Measurements from ENCODE around the gene CFAP126. TPM values are rescaled to one million over a fixed set of nuclear protein-coding genes. Genes with fewer than 3 reads are reported as not detected.

Gene CFAP126
- total and polyA plus RNA-seq, 2 of the 8 experiments (the other 6 are each of a cell fraction or from before 2014, with no cell fraction given) = not detected

- TF ChIP-seq ATF2 (IDR thresholded peaks at IDR 0.05; ENCODE audit: low read length) (peak; percentile 76), USF2 (IDR thresholded peaks at IDR 0.05; ENCODE audit: low read length) (no peak), RBBP5 (IDR thresholded peaks at IDR 0.05; ENCODE audit: borderline replicate concordance, low read depth, low read length) (peak; percentile 100), EZH2 (IDR thresholded peaks at IDR 0.05; ENCODE audit: low read depth, low read length, severe bottlenecking) (no peak), GABPA (IDR thresholded peaks at IDR 0.05; ENCODE audit: borderline replicate concordance, insufficient read depth, low read length) (peak; percentile 85; the same call in 1 of the 2 replicates), MAX (IDR thresholded peaks at IDR 0.05) (no peak; the same call in 1 of the 2 replicates), SIX5 (IDR thresholded peaks at IDR 0.05; ENCODE audit: low read depth, low read length) (no peak), HDAC6 (IDR thresholded peaks at IDR 0.05; ENCODE audit: low read depth, low read length) (no peak), HDAC2 (IDR thresholded peaks at IDR 0.05; ENCODE audit: borderline replicate concordance in 1 of 2, low read depth in 2 of 2, low read length in 2 of 2) (0 out of 4 replicates have a peak, but pooled peaks of 1 of the 2 experiments have one; percentile 45), RAD21 (IDR thresholded peaks at IDR 0.05 in 1 of 2, conservative IDR thresholded peaks at IDR 0.05 in 1 of 2; ENCODE audit: low read depth in 2 of 2, low read length in 2 of 2) (no peak), RFX5 (IDR thresholded peaks at IDR 0.05; ENCODE audit: borderline replicate concordance, low read depth, low read length) (no peak), TBP (IDR thresholded peaks at IDR 0.05; ENCODE audit: low read depth, low read length) (peak; percentile 100), SUZ12 (IDR thresholded peaks at IDR 0.05; ENCODE audit: low read length) (no peak), CBX8 (IDR thresholded peaks at IDR 0.05; ENCODE audit: borderline replicate concordance, low read depth, low read length) (no peak), RNF2 (IDR thresholded peaks at IDR 0.05; ENCODE audit: borderline replicate concordance, low read depth, low read length, missing control alignments, poor library complexity, severe bottlenecking) (no peak), SP4 (IDR thresholded peaks at IDR 0.05; ENCODE audit: low read length) (peak; percentile 70; the same call in 1 of the 2 replicates), EGR1 (IDR thresholded peaks at IDR 0.05; ENCODE audit: borderline replicate concordance, low read depth, low read length) (peak; percentile 65), EP300 (IDR thresholded peaks at IDR 0.05; ENCODE audit: borderline replicate concordance in 1 of 2, low read depth in 2 of 2, low read length in 2 of 2) (no peak), CHD2 (IDR thresholded peaks at IDR 0.05; ENCODE audit: low read length) (no peak)
These were observed 31.8 kb upstream of the CFAP126 start (continued) for GRCh38 chr1:161399257-161399998.

Measured in H1 (cell line).